Femur (tissue), 1 donor: ENCODE results near the gene NT5C2.

Source experiments
- DNase-seq: peaks from one replicate; pipeline ENCODE4 v3.0.0-alpha.2; 2017

The NT5C2 gene

DNA sequence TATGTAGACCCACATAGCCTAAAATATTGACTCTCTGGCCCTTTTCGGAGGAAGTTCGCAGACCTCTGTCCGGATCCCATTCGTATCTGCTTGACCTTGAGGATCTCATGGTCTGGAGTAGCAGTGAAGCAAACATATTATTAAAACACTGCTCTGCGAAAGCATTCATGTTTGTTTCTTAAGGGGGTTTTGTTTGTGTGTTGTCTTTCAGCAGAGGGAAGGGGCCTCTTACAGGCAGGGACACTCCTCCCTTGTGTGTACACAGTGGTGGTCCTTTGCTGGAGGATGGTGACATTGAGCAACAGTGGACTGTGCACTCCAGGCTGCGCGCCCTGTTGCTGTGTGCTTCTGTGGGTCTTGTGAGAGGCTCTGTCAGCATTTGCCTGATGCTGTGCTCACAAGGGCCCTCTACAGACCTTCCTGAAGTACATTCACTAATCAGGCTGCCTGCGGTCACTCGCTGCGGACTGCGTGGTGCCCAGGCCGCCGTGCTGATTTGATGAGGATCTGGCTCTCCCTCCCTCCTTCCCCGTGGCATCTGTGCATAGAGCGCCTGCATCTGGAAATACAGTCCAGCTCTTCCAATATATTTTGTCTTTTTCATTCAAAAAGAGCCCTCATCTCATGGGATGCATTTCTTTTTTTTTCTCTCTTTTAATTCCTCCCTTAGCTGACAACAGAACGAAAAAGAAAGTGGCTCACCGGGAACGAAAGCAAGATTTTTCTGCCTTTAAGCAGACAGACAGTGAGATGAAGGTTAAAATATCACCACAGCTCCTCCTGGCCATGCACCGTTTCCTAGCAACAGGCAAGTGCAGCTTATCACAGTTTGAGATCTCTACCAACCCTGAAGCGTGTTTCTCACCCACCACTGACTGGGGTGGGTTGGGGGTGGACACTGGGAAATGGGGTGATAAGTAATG lies 139.2 kb downstream of the NT5C2 start:
- peak; percentile 69 for DNase-seq

DNA sequence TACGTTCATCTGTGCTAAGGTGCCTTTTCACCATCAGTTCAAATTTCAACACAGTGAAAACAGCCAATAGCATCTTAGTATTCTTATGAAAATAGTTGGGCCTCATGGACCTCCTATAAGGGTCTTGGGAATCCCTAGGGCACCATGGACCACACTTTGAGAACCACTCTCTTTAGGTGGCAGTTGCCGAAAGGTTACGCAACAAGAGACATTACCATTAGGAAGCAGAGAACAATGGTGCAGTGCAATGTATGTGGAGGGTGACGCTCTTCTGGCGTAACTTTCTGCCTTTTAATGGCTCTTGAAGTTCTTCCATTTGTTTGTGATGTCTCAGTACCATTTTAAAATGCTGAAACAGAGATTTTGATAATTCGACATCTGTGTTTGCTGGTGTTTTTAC lies 143.8 kb downstream of the NT5C2 start:
- DNase-seq, result no peak

DNA sequence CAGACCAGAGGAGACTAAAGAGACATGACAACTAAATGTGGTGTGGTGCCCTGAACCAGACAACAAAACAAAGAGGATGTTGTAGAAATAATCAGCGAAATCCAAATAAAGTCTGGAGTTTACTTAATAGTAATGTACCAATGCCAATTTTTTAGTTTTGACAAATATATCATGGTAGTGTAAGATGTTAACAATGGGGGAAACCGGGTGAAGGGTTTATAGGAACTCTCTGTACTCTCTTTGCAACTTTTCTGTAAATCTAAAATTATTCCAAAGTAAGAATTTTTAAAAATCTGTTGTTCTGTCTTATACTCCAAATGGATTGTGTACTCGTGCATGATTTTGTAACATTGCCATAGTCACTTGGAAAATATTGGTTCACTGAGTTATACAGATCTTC lies 145.7 kb downstream of the NT5C2 start:
- DNase-seq, result no peak

DNA sequence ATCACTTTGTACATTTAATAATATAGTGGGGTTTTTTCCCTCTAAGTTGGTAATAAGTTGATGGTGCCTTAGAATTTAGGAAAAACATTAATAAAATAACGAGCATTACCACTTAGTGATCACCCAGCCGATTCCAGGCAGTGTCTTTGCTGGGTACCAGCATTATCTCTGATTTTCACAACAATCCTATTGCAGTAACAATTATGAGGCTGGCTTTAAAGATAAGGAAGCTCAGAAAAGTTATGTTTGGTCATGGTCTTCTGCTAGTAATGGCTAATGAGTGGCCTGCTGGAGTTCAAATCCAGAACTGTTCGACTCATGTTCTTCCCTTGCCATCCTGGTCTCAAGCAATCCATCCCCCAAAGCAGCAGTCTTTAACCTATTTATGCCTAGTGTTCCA lies 147.1 kb downstream of the NT5C2 start:
- no peak for DNase-seq

DNA sequence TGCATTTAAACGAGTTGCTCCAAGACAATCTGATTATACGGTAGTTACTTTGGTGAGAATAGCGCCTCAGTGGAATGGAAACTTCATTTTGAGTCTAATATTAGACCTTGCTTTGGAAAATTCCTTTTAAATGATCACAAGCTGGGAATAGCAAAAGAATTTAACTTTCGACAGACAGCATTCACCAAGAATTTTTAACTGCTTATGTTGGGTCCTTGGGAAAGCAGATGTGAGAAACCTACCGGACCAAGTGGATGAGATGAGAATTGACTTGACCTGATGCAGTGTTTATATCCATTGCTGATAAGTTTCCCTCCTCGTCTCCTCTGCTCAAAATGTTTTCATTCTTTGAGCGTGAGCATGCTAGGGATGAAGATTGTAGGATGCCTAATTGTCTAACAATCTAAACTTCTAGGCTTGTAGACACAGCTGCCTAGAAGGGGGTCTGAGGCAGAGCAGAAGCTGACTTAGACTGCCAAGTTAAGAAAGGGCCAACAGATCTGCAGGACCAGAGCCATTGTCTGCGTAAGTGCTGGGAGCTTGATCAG lies 148.1 kb downstream of the NT5C2 start:
- no peak for DNase-seq

DNA sequence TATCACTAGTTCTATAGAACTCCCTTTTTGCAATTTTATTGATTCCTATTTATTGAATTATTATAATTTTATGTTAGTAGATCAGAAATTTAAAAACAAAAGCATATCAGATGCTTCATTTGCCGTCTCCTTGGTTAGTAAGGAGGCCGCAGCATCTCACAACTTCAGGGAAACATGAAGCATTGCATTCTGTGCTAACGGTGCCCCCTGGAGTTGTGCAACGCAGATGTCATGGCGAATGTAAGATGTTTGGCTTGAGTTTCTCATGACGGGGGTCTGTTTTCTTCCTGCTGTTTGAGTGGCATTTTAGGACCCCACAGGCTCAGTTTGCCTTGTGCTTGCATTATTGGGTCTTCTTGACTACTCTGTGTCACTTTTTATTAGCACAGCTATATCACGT lies 150.2 kb downstream of the NT5C2 start:
- DNase-seq, result no peak

DNA sequence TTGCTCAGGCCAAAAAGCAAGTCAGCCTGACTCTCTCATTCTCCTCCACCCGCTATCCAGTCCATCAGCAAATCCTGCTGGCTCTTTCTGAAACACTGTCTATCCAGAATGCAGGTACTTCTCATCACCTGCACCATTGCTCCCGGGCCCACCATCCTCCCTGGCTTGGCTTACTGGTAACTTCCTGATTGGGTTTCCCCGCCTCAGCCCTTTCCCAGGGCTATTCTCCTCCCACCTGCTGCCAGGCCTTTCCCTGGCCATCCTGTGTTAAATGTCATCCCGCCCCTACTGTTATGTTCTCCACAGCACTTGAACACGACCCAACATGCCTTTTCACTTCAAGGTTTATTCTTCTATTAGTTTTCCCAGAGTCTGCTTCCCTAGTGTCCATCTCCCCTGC lies 150.9 kb downstream of the NT5C2 start:
- DNase-seq, result no peak

DNA sequence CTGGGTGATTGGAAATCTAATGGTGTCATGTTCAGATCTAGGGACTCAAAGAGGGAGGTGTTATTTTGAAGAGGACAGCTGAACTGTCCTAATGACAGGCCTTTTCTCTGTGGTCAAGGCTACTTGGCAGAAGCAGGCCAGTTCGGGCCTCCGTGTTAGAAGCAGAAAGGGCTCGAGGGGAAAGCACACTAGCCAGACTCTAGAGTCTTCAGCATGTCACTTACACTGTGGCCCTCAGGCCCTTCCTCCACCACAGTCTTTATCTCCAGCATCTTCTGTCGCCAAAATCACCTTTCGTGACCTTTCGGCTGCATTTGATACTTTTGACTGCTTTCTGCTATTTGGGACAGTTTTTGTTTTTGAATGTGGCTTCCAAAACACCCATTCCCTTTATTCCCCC lies 151.7 kb downstream of the NT5C2 start:
- no peak for DNase-seq

DNA sequence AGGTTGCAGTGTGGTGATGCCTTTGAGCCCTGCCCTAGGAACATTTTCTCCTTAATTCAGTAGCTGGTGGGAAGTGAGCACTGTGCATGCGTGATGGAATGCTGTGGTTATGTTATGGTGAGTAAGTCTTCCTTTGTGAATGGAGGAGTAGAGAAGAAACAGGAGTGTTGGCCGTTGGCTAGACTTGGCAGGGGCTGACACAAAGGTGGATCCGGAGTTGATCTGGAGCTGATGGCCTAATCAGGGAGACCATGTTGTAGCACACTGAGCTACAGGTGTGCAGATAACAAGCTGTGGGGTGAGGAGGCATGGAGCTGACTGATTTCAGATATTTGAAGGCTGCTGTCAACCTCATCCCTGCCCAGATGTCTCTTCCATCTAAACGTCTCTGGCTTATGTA lies 152.7 kb downstream of the NT5C2 start:
- DNase-seq, result no peak

DNA sequence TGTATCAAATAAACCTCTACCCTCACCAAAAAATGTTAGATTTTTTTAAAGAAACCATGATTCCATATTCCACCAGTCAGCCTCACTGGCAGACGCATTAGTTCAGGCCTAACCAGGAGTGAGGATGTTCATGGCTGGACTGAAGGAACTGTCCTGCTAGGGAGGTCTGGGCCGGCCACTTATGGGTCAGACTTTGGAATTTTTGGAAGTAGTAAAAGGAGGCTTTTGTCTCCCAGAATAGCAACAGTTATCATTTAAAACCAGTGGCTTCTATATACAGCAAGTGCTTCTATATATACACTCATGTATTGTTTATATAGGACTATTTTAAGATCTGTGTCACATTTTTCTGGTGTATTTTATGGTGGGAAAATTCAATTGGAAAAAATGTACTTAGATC lies 154.5 kb downstream of the NT5C2 start:
- DNase-seq, result no peak
